Endothelial cell (in vitro differentiated cells): ENCODE measurements around the gene C2orf80. TPM values are rescaled to one million over a fixed set of nuclear protein-coding genes. Genes with fewer than 3 reads are reported as not detected.

Experiments used
- DNase-seq: peaks from one replicate; pipeline ENCODE4 v3.0.0; 2021; ENCODE audit warnings: low spot score
- H3K27ac Mint-ChIP-seq: one replicate; pipeline ENCODE4 v1.8.0; 2021; ENCODE audit warnings: mixed read lengths, inconsistent platforms; ENCODE audit not compliant: unreplicated experiment
- H3K27me3 Mint-ChIP-seq: one replicate; pipeline ENCODE4 v1.8.0; 2021; ENCODE audit warnings: mild to moderate bottlenecking, moderate library complexity, mixed read lengths, inconsistent platforms; ENCODE audit not compliant: unreplicated experiment
- H3K36me3 Mint-ChIP-seq: one replicate; pipeline ENCODE4 v1.8.0; 2021; ENCODE audit warnings: mild to moderate bottlenecking, low read depth, mixed read lengths, inconsistent platforms; ENCODE audit not compliant: unreplicated experiment
- H3K4me1 Mint-ChIP-seq: one replicate; pipeline ENCODE4 v1.8.0; 2021; ENCODE audit warnings: mild to moderate bottlenecking, mixed read lengths, inconsistent platforms; ENCODE audit not compliant: unreplicated experiment
- H3K4me3 Mint-ChIP-seq: one replicate; pipeline ENCODE4 v1.8.0; 2021; ENCODE audit warnings: mild to moderate bottlenecking, mixed read lengths, inconsistent platforms; ENCODE audit not compliant: unreplicated experiment
- H3K9me3 Mint-ChIP-seq: one replicate; pipeline ENCODE4 v1.8.0; 2021; ENCODE audit warnings: mixed read lengths, inconsistent platforms; ENCODE audit not compliant: unreplicated experiment
- total RNA-seq: library from RNA; stranded (reverse); fragmentation: NEBNext Ultra II Directional; extraction: Animal tissue kit (Norgen Biotek cat#: 25700); gene quantifications from one replicate; pipeline ENCODE4 v1.2.1, GENCODE V29; 2021; ENCODE audit not compliant: unreplicated experiment
- TF ChIP-seq, protein P1 (sequence below): fragments of 200-600 bp; sonication (generic); IDR thresholded peaks from one replicate; pipeline ENCODE4 v1.5.0; 2021; ENCODE audit warnings: antibody characterized with exemption; ENCODE audit not compliant: unreplicated experiment

Gene C2orf80
- total RNA-seq, 1 donor from 2014 or later: not detected

- H3K27me3 Mint-ChIP-seq: peaks cover 1% of the 10 kb centered on the region
- no peak for DNase-seq
- no peak overlapping the region for H3K4me3 Mint-ChIP-seq
- TF ChIP-seq, protein P1, sequence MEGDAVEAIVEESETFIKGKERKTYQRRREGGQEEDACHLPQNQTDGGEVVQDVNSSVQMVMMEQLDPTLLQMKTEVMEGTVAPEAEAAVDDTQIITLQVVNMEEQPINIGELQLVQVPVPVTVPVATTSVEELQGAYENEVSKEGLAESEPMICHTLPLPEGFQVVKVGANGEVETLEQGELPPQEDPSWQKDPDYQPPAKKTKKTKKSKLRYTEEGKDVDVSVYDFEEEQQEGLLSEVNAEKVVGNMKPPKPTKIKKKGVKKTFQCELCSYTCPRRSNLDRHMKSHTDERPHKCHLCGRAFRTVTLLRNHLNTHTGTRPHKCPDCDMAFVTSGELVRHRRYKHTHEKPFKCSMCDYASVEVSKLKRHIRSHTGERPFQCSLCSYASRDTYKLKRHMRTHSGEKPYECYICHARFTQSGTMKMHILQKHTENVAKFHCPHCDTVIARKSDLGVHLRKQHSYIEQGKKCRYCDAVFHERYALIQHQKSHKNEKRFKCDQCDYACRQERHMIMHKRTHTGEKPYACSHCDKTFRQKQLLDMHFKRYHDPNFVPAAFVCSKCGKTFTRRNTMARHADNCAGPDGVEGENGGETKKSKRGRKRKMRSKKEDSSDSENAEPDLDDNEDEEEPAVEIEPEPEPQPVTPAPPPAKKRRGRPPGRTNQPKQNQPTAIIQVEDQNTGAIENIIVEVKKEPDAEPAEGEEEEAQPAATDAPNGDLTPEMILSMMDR: no peak
- no peaks in the 10 kb centered on the region for H3K36me3 Mint-ChIP-seq
- no peaks in the 10 kb centered on the region for H3K9me3 Mint-ChIP-seq
- H3K27ac Mint-ChIP-seq: no peak overlapping the region
- peaks cover 6% of the 10 kb centered on the region for H3K4me1 Mint-ChIP-seq
These were observed 10.7 kb downstream of the C2orf80 start for GRCh38 chr2:208179028-208179609.

GRCh38 chr2:208175840-208176153 lies 14.0 kb downstream of the C2orf80 start:
- Mint-ChIP-seq H3K9me3 (no peaks in the 10 kb centered on the region), H3K4me1 (peaks cover 2% of the 10 kb centered on the region), H3K4me3 (no peak overlapping the region), H3K27me3 (peaks cover 3% of the 10 kb centered on the region), H3K36me3 (no peaks in the 10 kb centered on the region), H3K27ac (no peak overlapping the region)
- DNase-seq: no peak
- TF ChIP-seq, protein P1: no peak

DNA sequence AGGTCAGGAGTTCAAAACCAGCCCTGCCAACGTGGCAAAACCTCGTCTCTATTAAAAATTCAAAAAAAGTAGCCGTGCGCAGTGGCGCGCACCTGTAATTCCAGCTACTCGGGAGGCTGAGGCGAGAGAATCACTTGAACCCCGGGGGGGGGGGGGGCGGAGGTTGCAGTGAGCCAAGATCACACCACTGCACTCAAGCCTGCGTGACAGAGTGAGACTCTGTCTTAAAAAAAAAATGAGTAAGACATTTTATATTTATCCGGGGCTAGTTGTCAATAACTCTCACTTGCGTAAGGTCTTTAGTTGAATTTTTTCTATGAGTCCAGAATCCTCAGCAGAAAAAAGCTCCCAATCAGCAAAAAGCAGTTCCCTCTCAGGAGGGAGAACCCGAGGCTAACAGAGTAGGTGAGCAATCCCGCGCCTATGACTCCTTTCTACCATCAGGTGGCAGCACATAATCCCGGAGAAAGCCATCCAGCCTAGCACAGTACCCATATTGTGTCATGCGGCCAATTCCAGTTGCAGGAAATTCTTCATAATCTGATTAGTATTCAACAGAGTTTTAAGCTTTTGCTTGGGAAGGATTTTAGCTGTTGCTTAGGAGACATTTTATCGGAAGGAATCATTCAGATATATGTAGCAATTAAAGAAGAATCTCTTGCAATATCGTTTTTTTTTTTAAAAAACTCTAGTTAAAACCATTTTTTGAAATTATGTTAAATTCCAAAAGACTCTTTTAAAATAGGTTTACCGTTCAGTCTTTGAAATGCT lies 14.6 kb downstream of the C2orf80 start:
- TF ChIP-seq, protein P1: peak; percentile 75
- H3K27me3 Mint-ChIP-seq: peaks cover 3% of the 10 kb centered on the region
- no peaks in the 10 kb centered on the region for H3K9me3 Mint-ChIP-seq
- DNase-seq: peak; percentile 71
- H3K27ac Mint-ChIP-seq: no peak overlapping the region
- H3K36me3 Mint-ChIP-seq: no peaks in the 10 kb centered on the region
- peaks cover 2% of the 10 kb centered on the region for H3K4me1 Mint-ChIP-seq
- no peak overlapping the region for H3K4me3 Mint-ChIP-seq

DNA sequence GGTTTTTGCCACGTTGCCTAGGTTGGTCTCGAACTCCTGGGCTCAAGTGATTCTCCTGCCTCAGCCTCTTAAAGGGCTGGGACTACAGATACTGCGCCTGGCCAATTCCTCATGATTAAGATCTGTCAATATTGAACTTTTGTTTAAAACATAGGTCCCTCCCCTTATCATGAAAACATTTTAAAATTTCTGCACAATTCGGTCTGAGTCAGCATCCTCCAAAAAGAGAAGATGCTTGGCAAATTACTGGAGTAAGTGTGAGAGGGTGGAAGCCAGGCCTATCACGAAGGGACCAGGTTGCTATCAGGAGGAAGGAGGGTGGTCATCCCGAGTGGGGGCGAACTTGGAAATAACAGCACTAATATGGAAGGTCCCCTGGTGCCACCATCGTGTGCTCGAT lies 15.7 kb downstream of the C2orf80 start:
- Mint-ChIP-seq H3K36me3 (no peaks in the 10 kb centered on the region), H3K4me3 (no peak overlapping the region), H3K4me1 (peaks cover 2% of the 10 kb centered on the region), H3K9me3 (no peaks in the 10 kb centered on the region), H3K27me3 (peaks cover 3% of the 10 kb centered on the region), H3K27ac (no peak overlapping the region)
- TF ChIP-seq, protein P1: no peak
- no peak for DNase-seq

DNA sequence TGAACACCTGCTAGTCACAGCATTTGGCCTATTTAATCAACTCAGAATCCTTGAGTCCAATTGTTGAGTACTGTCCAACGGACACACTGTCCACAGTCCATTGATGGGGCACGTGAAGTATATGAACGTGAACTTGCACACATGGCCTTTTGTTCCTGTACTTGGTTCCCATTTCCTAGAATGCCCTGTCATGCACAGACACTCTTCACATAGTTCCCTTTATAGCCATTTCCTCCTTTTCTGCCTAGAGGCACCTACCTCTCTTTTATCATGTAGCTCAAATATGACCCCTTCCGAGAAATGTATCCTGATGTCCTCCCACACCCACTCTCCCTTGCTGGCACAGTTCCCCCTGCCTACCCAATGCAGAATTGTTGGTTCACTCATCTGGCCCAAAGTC lies 17.7 kb downstream of the C2orf80 start:
- Mint-ChIP-seq H3K27me3 (peaks cover 3% of the 10 kb centered on the region), H3K4me1 (peaks cover 2% of the 10 kb centered on the region), H3K9me3 (no peaks in the 10 kb centered on the region), H3K27ac (no peak overlapping the region), H3K36me3 (no peaks in the 10 kb centered on the region), H3K4me3 (no peak overlapping the region)
- TF ChIP-seq, protein P1: no peak
- no peak for DNase-seq
